Activated T-cell treated with anti-CD3 and anti-CD28 coated beads for 24 hours (primary cell): ENCODE data around the gene SPIB.
"Not testable (repeated sequence)": the region's sequence is repeated elsewhere in the genome, so short reads cannot be mapped to it uniquely, and the experiment has no call there.

ENCODE experiments used
- DNase-seq: peaks from one replicate; pipeline ENCODE4 v3.0.0-alpha.2; 2020; ENCODE audit warnings: low read depth

Gene SPIB

DNA sequence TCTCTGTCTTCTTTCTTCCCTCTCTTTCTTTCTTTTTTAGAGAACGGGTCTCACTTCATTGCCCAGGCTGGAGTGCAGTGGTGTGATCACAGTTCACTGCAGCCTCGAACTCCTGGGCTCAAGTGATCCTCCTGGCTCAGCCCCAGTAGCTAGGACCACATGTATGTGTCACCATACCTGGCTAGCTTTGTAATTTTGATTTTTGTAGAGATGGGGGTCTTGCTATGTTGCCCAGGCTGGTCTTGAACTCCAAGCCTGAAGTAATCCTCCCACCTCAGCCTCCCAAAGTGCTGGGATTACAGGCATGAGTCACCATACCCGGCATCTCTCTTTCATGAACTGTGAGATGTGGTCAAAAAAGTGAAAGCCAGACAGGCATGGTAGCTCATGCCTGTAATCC lies 54.6 kb downstream of the SPIB start:
- DNase-seq = not testable (repeated sequence)

GRCh38 chr19:50475101-50475568 lies 56.4 kb downstream of the SPIB start:
- DNase-seq = no peak

GRCh38 chr19:50475736-50476223 lies 57.0 kb downstream of the SPIB start:
- DNase-seq = no peak

DNA sequence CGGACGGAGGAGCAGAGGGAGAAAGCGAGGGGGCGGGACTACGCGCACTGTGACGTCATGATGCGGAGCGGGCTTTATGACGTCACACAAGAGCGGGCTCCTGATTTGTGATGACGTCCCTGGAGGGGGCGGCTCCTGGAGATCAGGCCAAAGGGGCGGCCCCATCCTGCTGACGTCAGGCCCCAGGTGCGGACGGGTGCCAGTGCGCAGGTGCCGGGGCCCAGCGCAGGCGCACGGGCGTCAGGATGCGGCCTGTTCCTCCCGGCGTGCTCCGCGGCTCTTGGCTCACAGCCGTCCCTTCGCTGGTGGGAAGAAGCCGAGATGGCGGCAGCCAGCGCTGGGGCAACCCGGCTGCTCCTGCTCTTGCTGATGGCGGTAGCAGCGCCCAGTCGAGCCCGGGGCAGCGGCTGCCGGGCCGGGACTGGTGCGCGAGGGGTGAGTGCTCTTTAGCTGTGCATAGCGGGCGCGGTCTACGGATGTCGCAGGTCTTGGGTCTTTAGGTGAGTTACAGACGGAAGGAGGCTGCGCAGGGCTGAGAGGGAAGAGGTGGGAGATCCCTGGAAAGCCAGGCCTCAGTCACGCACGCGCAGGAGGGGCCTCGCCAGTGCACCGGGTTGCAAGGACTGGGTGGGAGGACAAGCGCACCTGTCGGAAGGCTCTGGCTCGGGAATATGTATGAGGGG lies 57.6 kb downstream of the SPIB start, which contains the start of the genes EMC10 and GARIN5A:
TSS of gene EMC10 (plus strand) at position 284 of the 683 bp plus-strand sequence. CDS start at position 322, 38 bp downstream.
TSS of gene GARIN5A (minus strand) at position 625 of the 683 bp plus-strand sequence. CDS start at position 165, 460 bp downstream.
- peak; percentile 91 for DNase-seq

GRCh38 chr19:50476907-50477238 lies 58.1 kb downstream of the SPIB start:
- no peak for DNase-seq

- no peak for DNase-seq
Observed at GRCh38 chr19:50477751-50478515, 59.2 kb downstream of the SPIB start.

DNA sequence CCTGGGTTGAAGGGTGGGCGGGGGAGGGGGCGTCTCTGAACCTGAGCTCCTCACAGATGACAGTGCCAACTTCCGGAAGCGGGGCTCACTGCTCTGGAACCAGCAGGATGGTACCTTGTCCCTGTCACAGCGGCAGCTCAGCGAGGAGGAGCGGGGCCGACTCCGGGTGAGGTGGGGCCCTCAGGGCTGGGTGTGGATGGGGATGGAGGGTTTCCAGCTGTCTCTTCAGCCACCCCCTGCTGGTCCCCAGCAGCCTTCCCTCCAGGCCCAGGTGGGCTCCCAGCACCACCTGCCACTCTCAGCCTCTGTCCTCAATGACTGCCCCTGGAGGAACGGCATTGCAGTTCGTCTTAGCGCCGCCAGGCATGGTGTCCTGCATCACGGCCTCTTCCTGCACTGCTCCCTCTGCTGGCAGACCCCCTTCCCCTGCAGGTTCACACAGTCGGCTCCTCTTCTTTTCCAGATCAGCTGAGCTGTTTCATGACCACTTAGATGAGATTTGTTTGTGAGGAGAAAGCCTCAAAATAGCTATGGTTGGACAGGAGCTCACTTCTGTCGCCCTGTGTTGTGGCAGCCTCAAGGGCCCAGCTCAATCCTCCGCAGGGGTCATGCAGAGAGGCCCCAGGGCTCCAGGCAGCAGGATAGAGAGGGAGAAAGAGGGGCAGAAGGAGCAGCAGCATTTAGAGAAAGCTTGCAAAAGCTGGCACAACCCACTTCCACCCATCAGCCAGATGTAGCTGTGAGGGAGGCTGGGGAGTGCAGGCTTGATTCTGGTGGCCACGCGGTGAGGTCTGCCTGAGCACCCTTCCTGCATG lies 60.4 kb downstream of the SPIB start:
- no peak for DNase-seq

- DNase-seq = no peak
Observed at GRCh38 chr19:50479761-50480251, 61.1 kb downstream of the SPIB start.

GRCh38 chr19:50480281-50481111 lies 61.8 kb downstream of the SPIB start:
- DNase-seq = no peak
